Activated T-cell treated with anti-CD3 and anti-CD28 coated beads, Interleukin-2, amount 50 U/mL, for 48 hours (primary cell): ENCODE results near the gene SLC12A8.

Experiments
- DNase-seq, 2 experiments: peaks; one replicate each; pipeline ENCODE4 v3.0.0-alpha.2; 2020

Gene SLC12A8

DNA sequence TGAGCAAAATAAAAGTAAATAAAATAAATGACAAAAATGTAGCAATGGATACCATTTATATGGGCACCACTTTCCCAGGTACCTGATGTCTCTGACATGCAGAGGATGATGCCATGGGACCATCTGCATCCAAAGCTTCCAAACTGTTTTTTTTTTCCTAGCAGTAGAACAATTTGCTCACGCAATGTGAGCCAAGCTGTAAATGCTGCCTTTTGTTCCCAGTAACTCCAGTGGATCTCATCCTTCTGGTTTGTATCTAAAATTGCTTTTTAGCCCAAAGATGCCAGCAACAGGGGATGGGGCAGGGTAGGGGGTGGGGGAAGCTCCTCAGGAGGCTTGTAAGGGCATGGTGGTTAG is 32.7 kb downstream of the SLC12A8 start:
- DNase-seq = no peak

DNA sequence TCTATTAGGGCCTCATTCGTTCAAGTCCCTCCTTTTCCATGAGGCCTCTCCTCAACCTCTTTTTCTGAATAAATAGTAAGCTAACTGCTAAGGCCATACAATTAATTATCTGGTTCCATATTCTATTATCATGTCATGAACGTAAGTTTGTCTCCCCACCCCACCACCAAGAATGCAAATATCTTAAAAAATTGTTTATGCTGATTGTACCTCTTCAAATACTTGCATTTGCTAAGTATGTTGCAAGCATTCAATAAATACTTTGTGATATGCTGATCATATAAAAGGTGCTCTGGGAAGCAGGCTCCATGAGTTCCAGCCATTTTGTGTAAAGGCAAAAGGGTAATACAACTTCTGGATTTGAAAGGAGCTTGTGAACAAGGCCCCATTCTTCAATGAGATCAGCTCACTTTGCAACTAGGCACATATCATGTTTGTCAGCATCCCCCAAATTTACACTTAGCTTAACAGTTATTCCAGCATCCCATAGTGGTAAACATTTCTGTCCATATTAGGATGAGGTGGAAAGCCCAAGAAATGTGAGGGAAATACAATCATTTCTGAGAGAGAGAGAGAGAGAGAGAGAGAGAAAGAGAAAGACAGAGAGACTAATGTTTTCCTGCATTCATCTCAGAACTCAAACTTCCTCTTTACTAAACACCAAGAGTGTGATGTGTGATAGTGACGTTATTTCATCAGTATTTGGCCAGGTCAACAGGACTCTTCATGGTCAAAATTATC is 33.2 kb downstream of the SLC12A8 start:
- DNase-seq = no peak

- no peak for DNase-seq
Measured at GRCh38 chr3:125177746-125178145, 34.8 kb downstream of the SLC12A8 start.

DNA sequence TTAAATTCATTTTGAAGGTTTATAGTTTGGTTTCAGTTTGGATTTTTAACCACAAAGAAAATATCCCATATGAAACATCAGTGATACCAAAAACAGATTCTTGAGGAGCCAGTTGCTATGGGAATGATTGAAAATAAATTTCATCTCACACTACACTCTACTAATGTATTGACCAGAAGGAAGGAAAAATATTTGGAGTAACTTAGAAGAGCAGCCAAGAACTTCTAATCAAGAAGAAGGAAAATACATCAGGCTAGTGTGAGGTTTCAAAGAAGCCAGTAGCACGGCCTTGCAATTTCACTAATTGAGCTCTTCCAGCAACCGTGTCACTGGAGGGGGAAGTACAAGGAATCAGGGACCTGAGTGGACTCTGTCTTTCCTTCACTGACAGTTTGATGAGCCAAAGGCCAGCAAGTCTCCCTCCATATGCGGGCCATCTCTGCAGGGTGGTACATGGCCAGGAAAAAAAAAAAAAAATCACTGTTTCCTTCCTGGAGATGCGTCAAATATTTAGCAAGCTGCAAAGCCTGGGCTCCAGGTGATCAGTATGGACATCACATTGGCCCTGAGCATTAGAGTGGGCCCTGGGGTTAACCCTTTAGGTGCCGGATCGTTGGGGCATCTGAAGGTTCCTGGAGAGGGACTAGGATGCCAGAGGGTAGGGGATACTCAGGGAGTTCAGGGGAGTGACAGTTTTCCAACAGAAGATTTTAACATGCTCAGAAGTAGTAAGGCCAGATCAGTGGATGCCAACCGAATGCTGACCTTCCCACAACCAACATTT is 37.1 kb downstream of the SLC12A8 start:
- DNase-seq = no peak

DNA sequence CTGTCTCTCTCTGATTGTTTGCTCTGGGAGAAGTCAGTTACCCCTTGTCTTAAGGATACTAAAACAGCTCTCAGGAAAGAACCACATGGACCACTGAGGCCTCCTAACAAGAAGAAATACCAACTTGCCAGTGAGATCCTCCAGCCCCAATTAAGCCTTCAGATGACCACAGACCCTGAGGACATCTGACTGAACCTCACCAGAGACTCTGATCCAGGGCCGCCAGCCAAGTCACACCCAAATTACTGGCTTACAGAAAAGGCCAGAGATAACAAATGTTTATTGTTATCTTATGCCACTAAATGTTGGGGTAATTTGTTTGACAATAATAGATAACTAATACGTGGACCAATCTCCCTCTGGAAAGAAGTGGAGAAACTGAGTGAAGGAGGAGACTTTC is 40.2 kb downstream of the SLC12A8 start:
- no peak for DNase-seq

DNA sequence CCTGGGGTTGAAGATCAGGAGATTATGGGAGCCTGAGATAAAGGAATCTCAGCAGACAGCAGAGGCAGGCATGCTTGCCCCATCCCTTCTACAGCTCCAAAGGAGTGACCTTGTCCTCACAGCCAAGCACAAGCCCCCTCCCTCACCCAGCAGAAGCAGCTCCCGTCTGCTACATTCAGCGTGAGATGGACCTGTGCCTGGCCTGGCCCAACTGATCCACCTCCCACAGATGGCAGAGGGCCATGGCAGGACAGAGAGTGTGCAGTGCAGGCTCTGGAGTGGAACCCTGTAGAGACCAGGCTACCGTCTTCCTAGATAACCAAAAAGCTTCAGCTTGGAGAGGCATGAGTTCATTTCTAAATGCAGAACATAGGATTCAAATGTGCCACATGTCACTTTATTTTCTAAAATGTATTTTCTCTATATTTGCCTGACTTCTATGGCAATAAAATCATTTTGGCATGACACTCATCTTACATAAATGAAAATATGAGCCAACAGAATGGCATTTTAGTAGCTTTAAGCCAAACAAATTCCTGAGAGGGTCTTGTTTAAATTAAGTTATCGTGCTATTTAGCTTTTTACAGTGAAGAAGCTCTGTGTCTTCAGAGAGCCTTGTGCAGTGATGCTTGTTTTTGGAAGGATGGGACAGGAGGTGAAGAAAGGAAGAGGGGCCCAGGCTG is 43.7 kb downstream of the SLC12A8 start:
- no peak for DNase-seq

DNA sequence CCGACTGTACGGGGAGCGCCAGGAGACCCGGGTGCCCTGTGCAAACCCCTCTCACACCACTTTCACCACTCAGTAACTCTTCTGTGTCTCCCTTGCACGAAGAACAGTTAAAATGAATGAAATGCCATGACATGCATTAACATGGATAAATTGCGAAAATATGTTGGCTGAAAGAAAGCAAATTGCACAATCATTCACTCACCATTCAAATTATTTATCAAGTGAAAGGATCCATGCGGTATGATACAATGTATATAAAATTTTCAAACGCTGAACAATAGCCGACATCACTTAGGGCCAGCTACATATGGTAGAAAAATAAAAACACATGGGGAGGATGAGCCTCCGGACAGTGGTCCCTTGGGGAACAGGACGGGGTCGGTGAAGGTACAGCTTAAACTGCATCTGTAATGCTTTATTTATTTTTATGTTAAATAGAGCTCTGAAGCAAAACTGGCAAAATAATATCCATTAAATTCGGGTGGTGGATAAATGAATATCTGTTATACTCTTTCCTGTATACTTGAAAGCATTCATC is 45.9 kb downstream of the SLC12A8 start:
- DNase-seq = no peak

DNA sequence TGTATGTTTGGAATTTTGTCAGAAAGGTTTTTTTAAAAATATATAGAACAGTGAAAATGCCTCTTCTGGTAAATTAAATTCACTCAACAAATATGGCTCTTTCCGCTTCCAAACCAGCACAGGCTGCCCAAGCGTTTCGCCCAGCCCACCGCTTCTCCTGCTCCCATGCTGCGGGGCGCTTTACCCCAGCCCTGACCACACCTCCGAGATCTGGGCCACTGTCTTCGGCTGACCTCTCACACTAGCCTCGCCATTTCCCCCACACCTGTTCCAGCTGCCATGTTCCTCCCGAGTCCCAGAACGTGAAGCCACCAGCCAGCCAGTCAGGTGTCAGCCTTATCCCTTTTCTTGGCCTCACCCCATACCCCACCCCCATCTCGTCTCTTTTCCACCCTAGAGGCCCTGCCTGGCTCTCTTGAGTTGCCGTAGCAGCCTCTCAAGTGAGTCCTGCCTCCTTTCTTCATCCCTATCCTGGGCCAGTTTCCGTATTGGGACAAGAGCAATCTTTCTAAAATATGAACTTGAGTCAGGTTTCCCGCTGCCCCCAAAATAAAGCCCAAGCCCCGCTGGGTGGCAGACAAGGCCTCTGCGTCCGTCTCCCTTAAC is 46.5 kb downstream of the SLC12A8 start:
- DNase-seq = no peak

DNA sequence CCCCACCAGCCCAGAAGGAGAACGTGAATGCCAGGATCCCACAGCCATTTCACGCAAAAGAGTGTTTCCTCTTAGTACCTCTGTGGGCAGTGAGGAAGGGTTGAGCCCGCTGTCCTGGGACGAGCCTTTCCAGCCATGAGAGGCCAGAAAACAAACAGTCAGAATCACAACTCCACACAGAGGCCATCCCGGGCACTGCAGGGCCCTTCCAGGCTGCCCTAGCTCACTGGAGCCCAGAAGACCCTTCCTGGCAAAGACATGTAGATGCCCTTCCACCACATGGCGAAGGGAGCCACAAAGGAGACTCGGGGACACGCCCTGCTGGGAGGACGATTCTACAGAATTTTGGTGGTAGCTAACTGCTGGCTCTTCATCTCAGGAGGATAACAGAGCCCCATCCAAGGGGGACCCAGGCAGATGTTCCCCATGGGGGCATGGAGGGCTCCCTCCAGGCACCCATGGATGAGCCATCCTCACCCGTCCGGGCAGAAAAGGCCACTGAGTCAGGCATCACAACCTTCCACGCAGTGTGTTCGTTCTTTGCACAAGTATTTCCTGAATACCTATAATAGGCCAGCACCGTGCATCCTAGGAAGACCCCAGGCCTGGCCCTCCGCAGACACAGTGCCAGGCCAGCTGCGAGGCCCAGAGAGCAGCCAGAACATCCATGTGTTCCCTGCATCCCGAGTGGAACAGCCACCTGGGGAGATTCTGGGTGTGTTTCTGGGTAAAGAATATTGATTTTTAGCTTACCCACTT is 47.2 kb downstream of the SLC12A8 start:
- DNase-seq = no peak

DNA sequence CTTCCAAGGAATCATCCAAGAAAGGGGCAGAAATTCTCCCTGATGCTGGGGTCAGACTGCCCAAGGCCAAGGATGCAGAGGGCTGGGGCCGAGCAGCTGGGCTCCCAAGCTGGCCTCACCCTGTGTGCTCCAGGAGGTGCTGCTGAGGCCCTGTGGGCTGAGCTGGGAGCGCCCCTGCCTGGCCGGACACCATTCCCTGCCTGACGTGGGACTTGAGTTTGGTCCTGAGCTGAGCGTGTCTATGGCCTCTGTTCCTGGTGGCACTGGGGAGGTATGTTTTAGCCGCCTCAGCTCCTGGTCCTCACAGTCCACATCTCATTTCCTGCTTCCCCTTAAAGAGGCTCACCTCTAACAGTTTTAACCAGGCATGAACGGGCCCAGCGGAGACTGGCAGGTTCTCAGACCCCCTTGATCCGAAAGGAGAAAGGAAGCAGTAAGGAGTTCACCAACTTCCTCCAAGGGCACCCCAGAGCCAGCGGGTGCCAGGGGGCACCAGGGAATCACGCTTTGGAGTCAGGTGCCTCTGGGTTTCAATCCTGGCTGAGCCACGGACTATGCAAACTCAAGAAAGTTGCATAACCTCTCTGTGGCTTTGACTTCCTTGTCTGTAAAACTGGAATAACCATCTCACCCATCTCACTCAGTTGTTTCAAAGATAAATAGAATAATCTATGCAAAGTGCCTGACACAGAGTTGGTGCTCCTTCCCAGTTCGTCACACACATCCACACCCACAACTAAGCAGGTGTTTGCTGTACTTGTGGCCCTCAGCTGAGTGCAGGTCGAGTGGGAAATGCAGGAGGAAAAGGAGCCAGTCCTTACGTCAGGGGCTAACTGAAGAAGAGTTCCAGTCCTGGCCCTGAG is 48.6 kb downstream of the SLC12A8 start:
- no peak for DNase-seq

DNA sequence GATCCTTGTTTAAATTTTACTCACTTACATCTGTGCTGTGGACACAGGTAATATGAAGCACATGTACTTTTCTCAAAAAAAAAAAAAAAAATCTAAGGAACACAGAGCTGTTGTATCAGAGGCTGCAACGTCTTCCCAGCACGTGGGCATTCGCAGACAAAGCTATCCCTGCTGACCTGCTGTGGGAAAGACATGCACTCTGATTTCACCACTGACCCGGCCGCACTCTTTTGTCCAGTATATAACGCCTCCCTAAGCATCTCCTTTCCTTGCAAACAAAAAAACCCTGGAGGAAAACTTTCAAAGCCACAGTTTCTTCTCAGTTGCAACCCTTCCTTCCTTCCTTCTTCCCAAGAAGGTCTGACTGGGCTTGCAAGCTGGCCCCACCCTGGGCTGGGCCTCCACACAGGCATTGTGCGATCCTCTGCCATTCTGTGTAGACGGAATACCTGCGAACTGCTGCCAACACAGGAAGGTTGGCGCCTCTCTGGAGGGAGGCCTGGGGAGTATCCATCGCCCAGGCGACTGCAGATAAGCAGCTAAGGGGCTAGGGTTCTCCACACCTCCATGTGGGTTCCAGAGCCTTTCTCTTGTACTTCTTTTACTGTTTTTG is 50.8 kb downstream of the SLC12A8 start:
- no peak for DNase-seq

GRCh38 chr3:125160606-125161371 is 51.8 kb downstream of the SLC12A8 start:
- DNase-seq = no peak

DNA sequence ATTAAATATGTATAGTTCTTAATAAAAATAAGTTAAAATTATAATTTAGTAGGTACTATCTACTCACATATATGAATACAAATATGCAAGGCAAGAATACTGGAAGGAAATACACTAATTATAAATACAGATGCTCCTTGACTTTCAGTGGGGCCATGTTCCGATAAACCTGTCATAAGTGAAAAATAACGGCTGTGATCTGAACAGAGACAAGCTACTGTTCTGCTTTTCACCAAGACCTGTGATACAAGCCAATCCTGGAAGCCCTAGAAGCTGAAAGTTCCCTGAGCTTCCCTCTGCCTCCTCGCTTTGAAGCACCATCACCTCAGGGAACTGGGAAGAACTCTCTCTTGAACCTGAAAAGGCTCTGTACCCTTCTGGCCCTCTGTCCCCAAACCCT is 55.4 kb downstream of the SLC12A8 start:
- DNase-seq = no peak

GRCh38 chr3:125156456-125156855 is 56.1 kb downstream of the SLC12A8 start:
- DNase-seq = no peak

- DNase-seq = peak; percentile 42 to 56
Measured at GRCh38 chr3:125154800-125155269, 57.7 kb downstream of the SLC12A8 start.

GRCh38 chr3:125154110-125154509 is 58.4 kb downstream of the SLC12A8 start:
- DNase-seq = no peak

GRCh38 chr3:125152951-125153350 is 59.6 kb downstream of the SLC12A8 start:
- DNase-seq = no peak

DNA sequence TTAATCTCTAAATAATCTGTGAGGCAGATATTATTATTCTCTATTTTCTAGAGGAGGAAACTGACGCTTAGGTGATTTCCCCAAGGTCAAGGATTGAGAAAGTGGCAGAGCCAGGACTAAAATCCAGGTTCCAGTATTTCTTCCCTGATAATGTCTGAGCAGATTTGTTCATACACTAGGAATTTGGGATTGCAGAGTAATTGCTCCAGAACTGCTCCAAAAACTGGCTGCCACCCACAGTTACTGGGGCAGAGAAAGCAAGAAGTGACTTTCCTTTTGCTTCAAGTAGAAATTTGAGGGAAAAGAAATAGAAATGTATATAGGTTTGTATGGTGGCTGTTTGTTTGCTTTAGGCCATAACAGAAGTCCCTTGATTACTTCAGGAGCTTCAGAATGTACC is 60.6 kb downstream of the SLC12A8 start:
- no peak for DNase-seq

GRCh38 chr3:125151442-125151817 is 61.1 kb downstream of the SLC12A8 start:
- DNase-seq = no peak
